H1 (cell line): Measurements from ENCODE around the gene BNC2.

Experiments
- CBX5 ChIP-seq: fragments of 300-800, 300-1000 bp; sonication (generic); IDR thresholded peaks from 2 replicates; pipeline ENCODE4 v1.7.1; 2016; ENCODE audit warnings: antibody characterized with exemption, low read length, low read depth
- EZH2 ChIP-seq: fragments of 200-600 bp; sonication (generic); IDR thresholded peaks from 2 replicates; pipeline ENCODE4 v1.7.1; 2012; ENCODE audit warnings: low read depth, mild to moderate bottlenecking, moderate library complexity, low read length, inconsistent platforms; ENCODE audit not compliant: severe bottlenecking
- FOSL1 ChIP-seq: IDR thresholded peaks from 2 replicates; pipeline ENCODE4 v1.6.1; 2011; ENCODE audit warnings: mild to moderate bottlenecking, low read depth, low read length, moderate library complexity; ENCODE audit not compliant: insufficient read depth
- MAFK ChIP-seq: IDR thresholded peaks from 2 replicates; pipeline ENCODE4 v1.6.1; 2012; ENCODE audit warnings: low read depth, mild to moderate bottlenecking, improper control_type of control experiment, low read length
- POLR2A ChIP-seq, 2 experiments: IDR thresholded peaks; 1 replicate in 1 of 2; 2 replicates in 1 of 2; pipeline ENCODE4 v1.6.1; 2011; ENCODE audit warnings: low read depth in 2 of 2, low read length in 2 of 2, mild to moderate bottlenecking in 2 of 2; ENCODE audit errors: control extremely low read depth in 1 of 2
- POLR2AphosphoS5 ChIP-seq: IDR thresholded peaks from 2 replicates; pipeline ENCODE4 v1.6.1; 2011; ENCODE audit warnings: low read depth, low read length
- SUZ12 ChIP-seq: fragments of 200-600 bp; sonication (generic); IDR thresholded peaks from 2 replicates; pipeline ENCODE4 v1.6.1; 2012; ENCODE audit warnings: mild to moderate bottlenecking, inconsistent platforms, low read length, moderate library complexity, mixed read lengths
- TAF1 ChIP-seq: IDR thresholded peaks from 2 replicates; pipeline ENCODE4 v1.6.1; 2011; ENCODE audit warnings: mild to moderate bottlenecking, low read depth, low read length
- TBP ChIP-seq: IDR thresholded peaks from 2 replicates; pipeline ENCODE4 v1.6.1; 2011; ENCODE audit warnings: low read depth, low read length, improper control_type of control experiment
- TF ChIP-seq, protein P1 (sequence below), 3 experiments: IDR thresholded peaks; 1 replicate in 2 of 3; 2 replicates in 1 of 3; pipeline versions ENCODE4 v1.5.1 to v1.6.1; 2011; ENCODE audit warnings: low read length in 3 of 3, mild to moderate bottlenecking in 3 of 3, inconsistent platforms in 2 of 3, low read depth in 1 of 3, moderate library complexity in 1 of 3; ENCODE audit not compliant: insufficient read depth in 1 of 3; ENCODE audit errors: control extremely low read depth in 1 of 3

- TF ChIP-seq TAF1 (no peak), POLR2AphosphoS5 (no peak), FOSL1 (no peak), CBX5 (no peak), EZH2 (no peak), TBP (no peak), SUZ12 (no peak), POLR2A (IDR thresholded peaks at IDR 0.05; ENCODE audit: control extremely low read depth in 1 of 2, low read depth in 2 of 2, low read length in 2 of 2) (no peak), MAFK (no peak)
- TF ChIP-seq, protein P1, sequence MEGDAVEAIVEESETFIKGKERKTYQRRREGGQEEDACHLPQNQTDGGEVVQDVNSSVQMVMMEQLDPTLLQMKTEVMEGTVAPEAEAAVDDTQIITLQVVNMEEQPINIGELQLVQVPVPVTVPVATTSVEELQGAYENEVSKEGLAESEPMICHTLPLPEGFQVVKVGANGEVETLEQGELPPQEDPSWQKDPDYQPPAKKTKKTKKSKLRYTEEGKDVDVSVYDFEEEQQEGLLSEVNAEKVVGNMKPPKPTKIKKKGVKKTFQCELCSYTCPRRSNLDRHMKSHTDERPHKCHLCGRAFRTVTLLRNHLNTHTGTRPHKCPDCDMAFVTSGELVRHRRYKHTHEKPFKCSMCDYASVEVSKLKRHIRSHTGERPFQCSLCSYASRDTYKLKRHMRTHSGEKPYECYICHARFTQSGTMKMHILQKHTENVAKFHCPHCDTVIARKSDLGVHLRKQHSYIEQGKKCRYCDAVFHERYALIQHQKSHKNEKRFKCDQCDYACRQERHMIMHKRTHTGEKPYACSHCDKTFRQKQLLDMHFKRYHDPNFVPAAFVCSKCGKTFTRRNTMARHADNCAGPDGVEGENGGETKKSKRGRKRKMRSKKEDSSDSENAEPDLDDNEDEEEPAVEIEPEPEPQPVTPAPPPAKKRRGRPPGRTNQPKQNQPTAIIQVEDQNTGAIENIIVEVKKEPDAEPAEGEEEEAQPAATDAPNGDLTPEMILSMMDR (IDR thresholded peaks at IDR 0.05; ENCODE audit: control extremely low read depth in 1 of 3, insufficient read depth in 1 of 3, low read depth in 1 of 3, low read length in 3 of 3): no peak
Observed at GRCh38 chr9:16595227-16595626, 275.2 kb downstream of the BNC2 start.
